Activated CD8-positive, alpha-beta memory T cell treated with anti-CD3 and anti-CD28 coated beads, Interleukin-2, amount 10 ng/mL, durations not matched to agents 7 days and 5 days (primary cell): ENCODE data around the gene NHS. TPM values are rescaled to one million over a fixed set of nuclear protein-coding genes. Genes with fewer than 3 reads are reported as not detected.

Experiments used
- ATAC-seq: fragments of 150-1000 bp; cut with Tn5 transposase; one replicate; pipeline ENCODE4 v1.10.0; 2021; ENCODE audit warnings: moderate library complexity
- CTCF ChIA-PET: fragments of 350-600 bp; sonication (Branson Sonifier 250); formaldehyde crosslinking; loops from one replicate; lab custom pipeline; 2021; ENCODE audit warnings: antibody characterized with exemption; lab: Charles Lee
- DNase-seq: peaks from one replicate; pipeline ENCODE4 v3.0.0-alpha.2; 2020
- H3K27ac Mint-ChIP-seq: one replicate; pipeline ENCODE4 v1.8.0; 2021; ENCODE audit warnings: mild to moderate bottlenecking, mixed read lengths
- H3K27me3 Mint-ChIP-seq: one replicate; pipeline ENCODE4 v1.8.0; 2021; ENCODE audit warnings: mixed read lengths
- H3K36me3 Mint-ChIP-seq: one replicate; pipeline ENCODE4 v1.8.0; 2021; ENCODE audit warnings: mild to moderate bottlenecking, mixed read lengths
- H3K4me1 Mint-ChIP-seq: one replicate; pipeline ENCODE4 v1.8.0; 2021; ENCODE audit warnings: mixed read lengths
- H3K4me3 Mint-ChIP-seq: one replicate; pipeline ENCODE4 v1.8.0; 2021; ENCODE audit warnings: mild to moderate bottlenecking, moderate library complexity, mixed read lengths
- H3K9me3 Mint-ChIP-seq: one replicate; pipeline ENCODE4 v1.8.0; 2022; ENCODE audit warnings: low read depth, mixed read lengths
- total RNA-seq, 2 experiments: library from RNA; stranded (reverse); gene quantifications; one replicate each; pipeline ENCODE4 v1.2.3, GENCODE V29; 2021

NHS gene
- total RNA-seq: 10 to 100 TPM in 1 of 2 experiments, 1 to 10 TPM in 1; 1.4 to 10.1 TPM

- DNase-seq (no peak), ATAC-seq (no peak)
- Mint-ChIP-seq H3K27me3 (peaks cover 40% of the 10 kb centered on the region), H3K27ac (no peak within 1 kb of the TSS), H3K36me3 (no peaks in the 10 kb centered on the region), H3K9me3 (no peaks in the 10 kb centered on the region), H3K4me1 (peaks cover 2% of the 10 kb centered on the region), H3K4me3 (no peak within 1 kb of the TSS)
- CTCF ChIA-PET: no interaction called here
Observed at GRCh38 chrX:17374619-17375366, at the start of gene NHS. Gene NHS, plus strand, starts transcription at chrX:17375200. Its CDS starts 558 bp downstream, at chrX:17375758.

- H3K36me3 Mint-ChIP-seq: no peaks in the 10 kb centered on the region
- no peaks in the 10 kb centered on the region for H3K4me1 Mint-ChIP-seq
- ATAC-seq (no peak), DNase-seq (no peak)
- CTCF ChIA-PET: no interaction called here
- H3K27me3 Mint-ChIP-seq: no peaks in the 10 kb centered on the region
- no peaks in the 10 kb centered on the region for H3K9me3 Mint-ChIP-seq
- no peak overlapping the region for H3K27ac Mint-ChIP-seq
- H3K4me3 Mint-ChIP-seq: no peak overlapping the region
Observed at GRCh38 chrX:17328837-17329236, 46.2 kb upstream of the NHS start.

- no peaks in the 10 kb centered on the region for H3K36me3 Mint-ChIP-seq
- CTCF ChIA-PET: no interaction called here
- ATAC-seq (no peak), DNase-seq (no peak)
- H3K4me1 Mint-ChIP-seq: no peaks in the 10 kb centered on the region
- no peaks in the 10 kb centered on the region for H3K9me3 Mint-ChIP-seq
- H3K4me3 Mint-ChIP-seq: no peak overlapping the region
- no peaks in the 10 kb centered on the region for H3K27me3 Mint-ChIP-seq
- no peak overlapping the region for H3K27ac Mint-ChIP-seq
Observed at GRCh38 chrX:17336377-17336776, 38.6 kb upstream of the NHS start.

- ATAC-seq (no peak), DNase-seq (no peak)
- CTCF ChIA-PET: no interaction called here
- Mint-ChIP-seq H3K27ac (no peak overlapping the region), H3K9me3 (no peaks in the 10 kb centered on the region), H3K36me3 (no peaks in the 10 kb centered on the region), H3K4me1 (no peaks in the 10 kb centered on the region), H3K27me3 (peaks cover 2% of the 10 kb centered on the region), H3K4me3 (no peak overlapping the region)
Observed at GRCh38 chrX:17355976-17356375, 19.0 kb upstream of the NHS start.

GRCh38 chrX:17359500-17359899 lies 15.5 kb upstream of the NHS start:
- CTCF ChIA-PET: no interaction called here
- no peaks in the 10 kb centered on the region for H3K27me3 Mint-ChIP-seq
- no peaks in the 10 kb centered on the region for H3K9me3 Mint-ChIP-seq
- no peak overlapping the region for H3K4me3 Mint-ChIP-seq
- H3K36me3 Mint-ChIP-seq: no peaks in the 10 kb centered on the region
- no peak overlapping the region for H3K27ac Mint-ChIP-seq
- DNase-seq: no peak
- no peak for ATAC-seq
- no peaks in the 10 kb centered on the region for H3K4me1 Mint-ChIP-seq

GRCh38 chrX:17361620-17362019 lies 13.4 kb upstream of the NHS start:
- no peaks in the 10 kb centered on the region for H3K4me1 Mint-ChIP-seq
- CTCF ChIA-PET: no interaction called here
- H3K9me3 Mint-ChIP-seq: no peaks in the 10 kb centered on the region
- H3K4me3 Mint-ChIP-seq: no peak overlapping the region
- H3K27me3 Mint-ChIP-seq: no peaks in the 10 kb centered on the region
- ATAC-seq (no peak), DNase-seq (no peak)
- H3K36me3 Mint-ChIP-seq: no peaks in the 10 kb centered on the region
- H3K27ac Mint-ChIP-seq: no peak overlapping the region

- H3K36me3 Mint-ChIP-seq: no peaks in the 10 kb centered on the region
- peaks cover 13% of the 10 kb centered on the region for H3K27me3 Mint-ChIP-seq
- no peaks in the 10 kb centered on the region for H3K9me3 Mint-ChIP-seq
- H3K4me3 Mint-ChIP-seq: no peak overlapping the region
- no peaks in the 10 kb centered on the region for H3K4me1 Mint-ChIP-seq
- DNase-seq (no peak), ATAC-seq (no peak)
- no peak overlapping the region for H3K27ac Mint-ChIP-seq
- CTCF ChIA-PET: no interaction called here
Observed at GRCh38 chrX:17368002-17368401, 7.0 kb upstream of the NHS start.

GRCh38 chrX:17369309-17369708 lies 5.7 kb upstream of the NHS start:
- Mint-ChIP-seq H3K27ac (no peak overlapping the region), H3K36me3 (no peaks in the 10 kb centered on the region), H3K4me1 (no peaks in the 10 kb centered on the region), H3K27me3 (peaks cover 20% of the 10 kb centered on the region), H3K4me3 (no peak overlapping the region), H3K9me3 (no peaks in the 10 kb centered on the region)
- CTCF ChIA-PET: no interaction called here
- ATAC-seq (no peak), DNase-seq (no peak)

GRCh38 chrX:17370191-17370590 lies 4.8 kb upstream of the NHS start:
- peaks cover 25% of the 10 kb centered on the region for H3K27me3 Mint-ChIP-seq
- no peaks in the 10 kb centered on the region for H3K4me1 Mint-ChIP-seq
- H3K27ac Mint-ChIP-seq: no peak overlapping the region
- DNase-seq: no peak
- H3K4me3 Mint-ChIP-seq: no peak overlapping the region
- no peak for ATAC-seq
- no peaks in the 10 kb centered on the region for H3K9me3 Mint-ChIP-seq
- CTCF ChIA-PET: no interaction called here
- H3K36me3 Mint-ChIP-seq: no peaks in the 10 kb centered on the region

GRCh38 chrX:17372052-17372451 lies 2.9 kb upstream of the NHS start:
- DNase-seq: no peak
- no peaks in the 10 kb centered on the region for H3K36me3 Mint-ChIP-seq
- CTCF ChIA-PET: no interaction called here
- H3K4me3 Mint-ChIP-seq: no peak overlapping the region
- H3K4me1 Mint-ChIP-seq: no peaks in the 10 kb centered on the region
- H3K27ac Mint-ChIP-seq: no peak overlapping the region
- peaks cover 30% of the 10 kb centered on the region for H3K27me3 Mint-ChIP-seq
- H3K9me3 Mint-ChIP-seq: no peaks in the 10 kb centered on the region
- no peak for ATAC-seq

GRCh38 chrX:17373337-17373736 lies 1.7 kb upstream of the NHS start:
- Mint-ChIP-seq H3K9me3 (no peaks in the 10 kb centered on the region), H3K36me3 (no peaks in the 10 kb centered on the region), H3K4me1 (peaks cover 2% of the 10 kb centered on the region), H3K4me3 (no peak overlapping the region), H3K27me3 (peaks cover 41% of the 10 kb centered on the region), H3K27ac (no peak overlapping the region)
- no peak for DNase-seq
- ATAC-seq: no peak
- CTCF ChIA-PET: no interaction called here

- CTCF ChIA-PET: no interaction called here
- Mint-ChIP-seq H3K9me3 (no peaks in the 10 kb centered on the region), H3K27ac (no peak overlapping the region), H3K27me3 (peaks cover 40% of the 10 kb centered on the region), H3K4me1 (peaks cover 2% of the 10 kb centered on the region), H3K36me3 (no peaks in the 10 kb centered on the region), H3K4me3 (no peak overlapping the region)
- ATAC-seq (no peak), DNase-seq (no peak)
Observed at GRCh38 chrX:17375367-17375636, 302 bp downstream of the NHS start.

GRCh38 chrX:17375637-17376430 lies 834 bp downstream of the NHS start:
- DNase-seq: no peak
- CTCF ChIA-PET: no interaction called here

GRCh38 chrX:17376431-17377077 lies 1.6 kb downstream of the NHS start:
- Mint-ChIP-seq H3K9me3 (no peaks in the 10 kb centered on the region), H3K36me3 (no peaks in the 10 kb centered on the region), H3K4me1 (peaks cover 2% of the 10 kb centered on the region), H3K27me3 (peaks cover 40% of the 10 kb centered on the region), H3K4me3 (no peak overlapping the region), H3K27ac (no peak overlapping the region)
- DNase-seq (no peak), ATAC-seq (no peak)
- CTCF ChIA-PET: no interaction called here

More at GRCh38 chrX:17375637-17376430, 834 bp downstream of the NHS start:
- Mint-ChIP-seq H3K27me3 (peaks cover 40% of the 10 kb centered on the region), H3K4me1 (peaks cover 2% of the 10 kb centered on the region), H3K9me3 (no peaks in the 10 kb centered on the region), H3K4me3 (no peak overlapping the region), H3K36me3 (no peaks in the 10 kb centered on the region), H3K27ac (no peak overlapping the region)
- no peak for ATAC-seq
